Astrocyte of the spinal cord (primary cell): Measurements from ENCODE around the gene THSD7A.

Experiments
- DNase-seq: peaks from one replicate; pipeline ENCODE4 v3.0.0; 2011; ENCODE audit warnings: low read depth, low spot score
- H3K4me3 ChIP-seq: 2 replicates; pipeline ENCODE4 v1.5.1; 2011; ENCODE audit warnings: low read depth, mild to moderate bottlenecking, low read length, moderate library complexity
- CTCF ChIP-seq: IDR thresholded peaks from 2 replicates; pipeline ENCODE4 v1.5.1; 2012; ENCODE audit warnings: low read depth, mild to moderate bottlenecking, low read length, inconsistent platforms
- in situ Hi-C: cut with HindIII; loops from 2 replicates; pipeline ENCODE4 v1.10.0; 2017; ENCODE audit warnings: low sequenced_read_pairs

THSD7A gene

GRCh38 chr7:11327633-11328032 is 504.4 kb downstream of the THSD7A start:
- no peak overlapping the region for H3K4me3 ChIP-seq
- no peak for DNase-seq
- TF ChIP-seq CTCF: no peak
- in situ Hi-C loops: no loop called here
